ENCODE data around the gene PTGDR. TPM values are rescaled to one million over a fixed set of nuclear protein-coding genes. Genes with fewer than 3 reads are reported as not detected.

Gene PTGDR
- total and polyA plus RNA-seq, 2 of the 8 experiments (the other 6 are each of a cell fraction or from before 2014, with no cell fraction given): 0.22 to 0.83 TPM

- H2BK20ac ChIP-seq (ENCODE audit: low read length): no peak overlapping the region
- no peaks in the 10 kb centered on the region for H3K9me3 ChIP-seq (ENCODE audit: insufficient read depth in 2 of 2, low read depth in 1 of 2, low read length in 1 of 2)
- no peak overlapping the region for H3K14ac ChIP-seq (ENCODE audit: insufficient read length)
- no peak overlapping the region for H3K23ac ChIP-seq (ENCODE audit: insufficient read length)
- H2BK120ac ChIP-seq (replicated peaks; ENCODE audit: low read depth, low read length): no peak overlapping the region
- H2AFZ ChIP-seq (ENCODE audit: low read length): no peak overlapping the region
- no peak for FAIRE-seq
- no peak for TF ChIP-seq BACH1 (IDR thresholded peaks at IDR 0.05; ENCODE audit: low read length)
- ChIA-PET CTCF (ENCODE audit: partially characterized antibody) (interaction anchor here (1.1 to 1.3 kb wide), 2 partner anchors 9 to 114 kb away, joined by 3 read pairs; no protein-coding TSS in a partner anchor), POLR2A (ENCODE audit: partially characterized antibody) (no interaction called here)
- H4K20me1 ChIP-seq (replicated peaks in 1 of 2; ENCODE audit: control insufficient read depth in 1 of 2, insufficient read depth in 2 of 2, low read length in 2 of 2): no peaks in the 10 kb centered on the region
- H3K56ac ChIP-seq (replicated peaks; ENCODE audit: insufficient read length, low read depth, low read length): no peak overlapping the region
- H2BK5ac ChIP-seq (ENCODE audit: low read depth, low read length): no peak overlapping the region
- no peaks in the 10 kb centered on the region for H3K79me1 ChIP-seq (ENCODE audit: low read depth, low read length)
- no peak overlapping the region for H4K8ac ChIP-seq (ENCODE audit: extremely low read depth, insufficient read depth, low read length)
- H3K27ac ChIP-seq (ENCODE audit: low read depth, low read length): no peak overlapping the region
- 78% methylated on average over 5 of the region's 5 CpGs; no CpG with 5 or more reads in 1 of the 2 experiments for WGBS, 2 experiments (ENCODE audit: extremely low coverage in 1 of 2, insufficient coverage in 1 of 2, insufficient read length in 1 of 2, insufficient replicate concordance in 2 of 2, low coverage in 1 of 2, low lambda C conversion rate in 2 of 2, missing lambda C conversion rate in 1 of 2)
- no peak overlapping the region for H2BK15ac ChIP-seq (ENCODE audit: low read length)
- no peak overlapping the region for H3K9ac ChIP-seq (replicated peaks in 1 of 4; ENCODE audit: extremely low read depth in 1 of 4, low read depth in 3 of 4, low read length in 3 of 4)
- H2AK5ac ChIP-seq (ENCODE audit: low read depth, low read length): no peak overlapping the region
- H3K23me2 ChIP-seq (ENCODE audit: low read depth, low read length): peaks cover 17% of the 10 kb centered on the region; the same call in 1 of the 2 replicates
- H3K79me2 ChIP-seq (ENCODE audit: control insufficient read depth in 1 of 2, insufficient read depth in 2 of 2, low read length in 2 of 2): no peaks in the 10 kb centered on the region
- H3K27me3 ChIP-seq (replicated peaks in 1 of 4; ENCODE audit: control insufficient read depth in 3 of 4, extremely low read depth in 1 of 4, insufficient read depth in 3 of 4, low read length in 3 of 4): peaks cover 25 to 48% (median 43%) of the 10 kb centered on the region in 4 experiments
- H3K4me2 ChIP-seq (ENCODE audit: insufficient read depth in 1 of 2, low read depth in 2 of 2, low read length in 2 of 2): no peak overlapping the region
- H4K5ac ChIP-seq (ENCODE audit: insufficient read length, low read depth, low read length): no peak overlapping the region
- no peak overlapping the region for H3K4me3 ChIP-seq (ENCODE audit: extremely low read depth in 1 of 4, insufficient read depth in 2 of 4, low read depth in 3 of 4, low read length in 4 of 4)
- H3K18ac ChIP-seq (ENCODE audit: extremely low read depth, low read length): no peak overlapping the region
- no peaks in the 10 kb centered on the region for H3K36me3 ChIP-seq (ENCODE audit: control insufficient read depth in 2 of 4, insufficient read depth in 4 of 4, low read length in 3 of 4)
- no peak overlapping the region for H2BK12ac ChIP-seq (ENCODE audit: low read depth, low read length)
- DNase-seq (ENCODE audit: low read depth in 1 of 2, low spot score in 2 of 2): no peak
- H3K4ac ChIP-seq (replicated peaks; ENCODE audit: insufficient read length, low read depth, low read length): no peak overlapping the region
- peaks cover 0 to 14% (median 6%) of the 10 kb centered on the region in 4 experiments; a peak in 6 of 7 replicates for H3K4me1 ChIP-seq (replicated peaks in 1 of 4; ENCODE audit: control insufficient read depth in 3 of 4, insufficient read depth in 4 of 4, low read length in 3 of 4)
- H4K91ac ChIP-seq (replicated peaks; ENCODE audit: insufficient read length, low read length): no peak overlapping the region
These were observed 2.2 kb upstream of the PTGDR start for GRCh38 chr14:52265253-52265652.

Data from H1 (cell line).